Measurements from ENCODE around the gene SVEP1.

- TF ChIP-seq CTCF (IDR thresholded peaks at IDR 0.05) (no peak), POLR2AphosphoS5 (IDR thresholded peaks at IDR 0.05) (no peak), POLR2A (IDR thresholded peaks at IDR 0.05) (no peak)
These were observed 47.8 kb downstream of the SVEP1 start for GRCh38 chr9:110531776-110532175.
